GM18907 (cell line): ENCODE measurements around the gene ATR.
"Not testable (repeated sequence)": the region's sequence is repeated elsewhere in the genome, so short reads cannot be mapped to it uniquely, and the experiment has no call there.

ENCODE experiments used
- ATAC-seq: cut with Tn5 transposase; IDR thresholded peaks from one replicate; pipeline ENCODE4 v1.9.1; 2021; ENCODE audit warnings: mild to moderate bottlenecking, moderate library complexity; ENCODE audit not compliant: unreplicated experiment

Gene ATR

GRCh38 chr3:142450881-142451280 lies 127.7 kb downstream of the ATR start:
- ATAC-seq, result no peak

GRCh38 chr3:142450189-142450588 lies 128.3 kb downstream of the ATR start:
- no peak for ATAC-seq

- ATAC-seq, result peak; percentile 84
These were observed 130.4 kb downstream of the ATR start, which contains the start of gene XRN1 for GRCh38 chr3:142447852-142448823. XRN1 (minus strand) TSS chr3:142448037; CDS start chr3:142447944, 93 bp downstream.

- peak; percentile 34 for ATAC-seq
These were observed 131.2 kb downstream of the ATR start for GRCh38 chr3:142447301-142447851.

- ATAC-seq, result peak; percentile 52
These were observed 132.7 kb downstream of the ATR start for GRCh38 chr3:142445816-142446254.

- no peak for ATAC-seq
These were observed 134.2 kb downstream of the ATR start for GRCh38 chr3:142444343-142444742.

- not testable (repeated sequence) for ATAC-seq
These were observed 135.5 kb downstream of the ATR start for GRCh38 chr3:142443060-142443459.

- ATAC-seq, result not testable (repeated sequence)
These were observed 138.9 kb downstream of the ATR start for GRCh38 chr3:142439499-142440220.

GRCh38 chr3:142438096-142438495 lies 140.4 kb downstream of the ATR start:
- not testable (repeated sequence) for ATAC-seq

GRCh38 chr3:142436951-142437585 lies 141.5 kb downstream of the ATR start:
- ATAC-seq, result no peak

GRCh38 chr3:142434503-142434902 lies 144.0 kb downstream of the ATR start:
- no peak for ATAC-seq

- ATAC-seq, result peak; percentile 81
These were observed 145.4 kb downstream of the ATR start for GRCh38 chr3:142433110-142433509.

- no peak for ATAC-seq
These were observed 149.0 kb downstream of the ATR start for GRCh38 chr3:142429582-142429981.

GRCh38 chr3:142424754-142425153 lies 153.8 kb downstream of the ATR start:
- no peak for ATAC-seq

GRCh38 chr3:142418926-142419592 lies 159.5 kb downstream of the ATR start:
- no peak for ATAC-seq

- ATAC-seq, result no peak
These were observed 161.2 kb downstream of the ATR start for GRCh38 chr3:142417302-142417701.

GRCh38 chr3:142400537-142400936 lies 178.0 kb downstream of the ATR start:
- not testable (repeated sequence) for ATAC-seq
